ENCODE results near the gene SEPHS1. TPM values are rescaled to one million over a fixed set of nuclear protein-coding genes. Genes with fewer than 3 reads are reported as not detected.
A peak's percentile ranks its signal among the peaks of the same experiment; 100 is the strongest.

Gene SEPHS1
- total and polyA plus RNA-seq, 11 donors, result 14.6 to 36.7 (median 31.1) TPM

GRCh38 chr10:13299437-13300287, 48.4 kb downstream of the SEPHS1 start, which contains the start of gene PHYH:
Gene PHYH (minus strand): TSS chr10:13300064. CDS start chr10:13300042, 22 bp downstream.
- peaks cover 0 to 31% (median 19%) of the 10 kb centered on the region in 12 donors for H3K4me1 ChIP-seq
- H3K27me3 ChIP-seq, result no peaks in the 10 kb centered on the region
- peak; percentile 87 to 95 (median 90) for ATAC-seq
- no peaks in the 10 kb centered on the region for H3K9me3 ChIP-seq
- DNase-seq, result peak; percentile 92 to 96 (median 94)
- H3K27ac ChIP-seq, result peak within 1 kb of the TSS; percentile 96 to 100 (median 100)
- WGBS, 4 donors, result 0% methylated on average over 43 to 88 of the region's 88 CpGs
- H3K4me3 ChIP-seq, result peak within 1 kb of the TSS; percentile 59 to 90 (median 78)
- peak; percentile 55 to 96 for TF ChIP-seq POLR2A (IDR thresholded peaks at IDR 0.05)
- peak in 2 of 12 donors; percentile 9 to 10 for TF ChIP-seq CTCF (IDR thresholded peaks at IDR 0.05)
- H3K36me3 ChIP-seq, result peaks cover 2 to 15% (median 7%) of the 10 kb centered on the region in 9 donors
- intact Hi-C loops (cut with DNase I), result loop anchor here in 8 of 10 donors (1.0 to 10.0 kb wide), 4 partner anchors 48 to 138 kb away; partner anchors contain the start of genes SEPHS1 (in 5 of the 8) and MCM10 (in 4 of the 8)

- intact Hi-C loops (cut with DNase I), result loop anchor here in 3 of 10 donors (1.0 to 10.0 kb wide), 3 partner anchors 48 to 138 kb away; partner anchors contain the start of genes MCM10 (in 2 of the 3) and SEPHS1 (in 1 of the 3)
- no peak for DNase-seq
- TF ChIP-seq POLR2A (IDR thresholded peaks at IDR 0.05), result no peak
- TF ChIP-seq CTCF (IDR thresholded peaks at IDR 0.05), result no peak
These were observed 49.2 kb downstream of the SEPHS1 start for GRCh38 chr10:13298748-13299436.

GRCh38 chr10:13296476-13296875, 51.6 kb downstream of the SEPHS1 start:
- H3K9me3 ChIP-seq, result no peaks in the 10 kb centered on the region
- no peak overlapping the region for H3K27ac ChIP-seq
- WGBS, 4 donors, result 86 to 94% (median 90%) methylated on average over 10 of the region's 10 CpGs
- intact Hi-C loops (cut with DNase I), result loop anchor here in 2 of 10 donors (5.0 to 10.0 kb wide), 2 partner anchors 51 to 132 kb away; partner anchors contain the start of genes MCM10 (in 1 of the 2) and SEPHS1 (in 1 of the 2)
- no peak overlapping the region for H3K4me3 ChIP-seq
- peaks cover 5 to 47% (median 36%) of the 10 kb centered on the region in 9 donors for H3K36me3 ChIP-seq
- no peaks in the 10 kb centered on the region for H3K27me3 ChIP-seq
- TF ChIP-seq CTCF (IDR thresholded peaks at IDR 0.05) (no peak), POLR2A (IDR thresholded peaks at IDR 0.05) (no peak)
- DNase-seq (no peak), ATAC-seq (no peak)
- peaks cover 0 to 26% (median 15%) of the 10 kb centered on the region in 12 donors for H3K4me1 ChIP-seq

More at GRCh38 chr10:13298748-13299436, 49.2 kb downstream of the SEPHS1 start:
- Histone ChIP-seq H3K9me3 (no peaks in the 10 kb centered on the region), H3K27ac (peak overlapping the region; percentile 96 to 100 (median 100)), H3K4me3 (peak overlapping the region; percentile 59 to 90 (median 78)), H3K36me3 (peaks cover 3 to 23% (median 15%) of the 10 kb centered on the region in 9 donors), H3K27me3 (no peaks in the 10 kb centered on the region), H3K4me1 (peaks cover 0 to 31% (median 19%) of the 10 kb centered on the region in 12 donors)
- ATAC-seq, result no peak
- 32 to 39% (median 37%) methylated on average over 20 of the region's 20 CpGs for WGBS, 4 donors
